ENCODE data around the gene ZNF750. TPM values are rescaled to one million over a fixed set of nuclear protein-coding genes. Genes with fewer than 3 reads are reported as not detected.

The ZNF750 gene
- total and polyA plus RNA-seq, 8 donors: 0.38 to 3.4 (median 0.68) TPM

- no peak overlapping the region for H3K4me3 ChIP-seq
- intact Hi-C loops (cut with DNase I): loop anchor here in 1 of 2 donors (5.0 kb wide), 2 partner anchors 132 to 182 kb away; no protein-coding TSS in a partner anchor
- H3K36me3 ChIP-seq: peaks cover 0 to 27% of the 10 kb centered on the region in 2 donors
- TF ChIP-seq CTCF (IDR thresholded peaks at IDR 0.05): no peak
- H3K4me1 ChIP-seq: peaks cover 0 to 12% of the 10 kb centered on the region in 2 donors
- H3K27ac ChIP-seq: no peak overlapping the region
- no peaks in the 10 kb centered on the region for H3K9me3 ChIP-seq
- DNase-seq (no peak), ATAC-seq (no peak)
- no peaks in the 10 kb centered on the region for H3K27me3 ChIP-seq
Measured at GRCh38 chr17:82780195-82780594, 59.6 kb downstream of the ZNF750 start.

- Histone ChIP-seq H3K27ac (no peak overlapping the region), H3K36me3 (peaks cover 0 to 24% of the 10 kb centered on the region in 2 donors), H3K4me1 (peaks cover 5 to 19% of the 10 kb centered on the region in 2 donors), H3K27me3 (no peaks in the 10 kb centered on the region), H3K4me3 (no peak overlapping the region), H3K9me3 (no peaks in the 10 kb centered on the region)
- ATAC-seq (no peak), DNase-seq (no peak)
- no peak for TF ChIP-seq CTCF (IDR thresholded peaks at IDR 0.05)
- intact Hi-C loops (cut with DNase I): no loop called here
Measured at GRCh38 chr17:82779541-82779940, 60.3 kb downstream of the ZNF750 start.

Other genes with a start within 250 kb of the ZNF750 start
- 10 to 100 TPM; 46.8 to 64.6 TPM for gene WDR45B, start 191.6 kb downstream of the ZNF750 start, total RNA-seq
- 10 to 100 TPM; 77.0 to 93.1 (median 83.9) TPM for gene WDR45B, start 191.6 kb downstream of the ZNF750 start, polyA plus RNA-seq (ENCODE audit: insufficient read length in 6 of 6)
- gene RAB40B, start 141.3 kb downstream of the ZNF750 start, total RNA-seq: 10 to 100 TPM in 1 of 2 donors, 1 to 10 TPM in 1; 6.8 to 10.2 TPM
- gene RAB40B, start 141.3 kb downstream of the ZNF750 start, polyA plus RNA-seq (ENCODE audit: insufficient read length in 6 of 6): 10 to 100 TPM; 18.6 to 25.7 (median 19.9) TPM
- gene FN3KRP, start 123.3 kb downstream of the ZNF750 start, total RNA-seq: 10 to 100 TPM; 24.7 to 30.0 TPM
- 10 to 100 TPM; 43.7 to 55.6 (median 51.0) TPM for gene FN3KRP, start 123.3 kb downstream of the ZNF750 start, polyA plus RNA-seq (ENCODE audit: insufficient read length in 6 of 6)
- gene FN3K, start 104.4 kb downstream of the ZNF750 start, total RNA-seq: 10 to 100 TPM; 17.7 to 28.1 TPM
- 10 to 100 TPM; 12.8 to 21.9 (median 20.5) TPM for gene FN3K, start 104.4 kb downstream of the ZNF750 start, polyA plus RNA-seq (ENCODE audit: insufficient read length in 6 of 6)
- 10 to 100 TPM; 87.2 to 89.6 TPM for gene TBCD, start 88.0 kb downstream of the ZNF750 start, total RNA-seq
- 100 to 1,000 TPM in 5 of 6 donors, 10 to 100 TPM in 1; 97.8 to 133 (median 108) TPM for gene TBCD, start 88.0 kb downstream of the ZNF750 start, polyA plus RNA-seq (ENCODE audit: insufficient read length in 6 of 6)
- gene METRNL, start 239.6 kb upstream of the ZNF750 start, total RNA-seq: 10 to 100 TPM; 53.0 to 61.8 TPM
- 10 to 100 TPM; 12.7 to 24.0 (median 17.2) TPM for gene METRNL, start 239.6 kb upstream of the ZNF750 start, polyA plus RNA-seq (ENCODE audit: insufficient read length in 6 of 6)

Measured in left lung (tissue), 10 donors.